IPS-NIHi11 (cell line): ENCODE data around the gene ENKD1.
A peak's percentile ranks its signal among the peaks of the same experiment; 100 is the strongest.

ENCODE experiments used
- DNase-seq: peaks from one replicate; pipeline ENCODE4 v3.0.0; 2012; ENCODE audit warnings: mixed read lengths, low spot score

The ENKD1 gene

GRCh38 chr16:67678354-67679023 is 11.9 kb upstream of the ENKD1 start:
- DNase-seq, result no peak

- no peak for DNase-seq
Measured at GRCh38 chr16:67677712-67678111, 11.2 kb upstream of the ENKD1 start.

- DNase-seq, result no peak
Measured at GRCh38 chr16:67676939-67677338, 10.4 kb upstream of the ENKD1 start.

- no peak for DNase-seq
Measured at GRCh38 chr16:67676516-67676915, 10.0 kb upstream of the ENKD1 start.

- DNase-seq, result no peak
Measured at GRCh38 chr16:67675999-67676398, 9.4 kb upstream of the ENKD1 start.

- DNase-seq, result no peak
Measured at GRCh38 chr16:67675579-67675935, 9.0 kb upstream of the ENKD1 start.

- no peak for DNase-seq
Measured at GRCh38 chr16:67674851-67675578, 8.5 kb upstream of the ENKD1 start.

- DNase-seq, result no peak
Measured at GRCh38 chr16:67673712-67674580, 7.4 kb upstream of the ENKD1 start.

GRCh38 chr16:67672739-67673662 is 6.5 kb upstream of the ENKD1 start:
- DNase-seq, result peak; percentile 81

- no peak for DNase-seq
Measured at GRCh38 chr16:67672306-67672705, 5.8 kb upstream of the ENKD1 start.

GRCh38 chr16:67669499-67670101 is 3.0 kb upstream of the ENKD1 start:
- DNase-seq, result no peak

GRCh38 chr16:67668495-67669157 is 2.1 kb upstream of the ENKD1 start:
- no peak for DNase-seq

GRCh38 chr16:67667817-67668494 is 1.4 kb upstream of the ENKD1 start:
- peak; percentile 92 for DNase-seq

GRCh38 chr16:67667453-67667816 is 885 bp upstream of the ENKD1 start:
- no peak for DNase-seq

GRCh38 chr16:67666032-67666551 is 458 bp downstream of the ENKD1 start:
- DNase-seq, result peak; percentile 74

GRCh38 chr16:67665598-67665997 is 952 bp downstream of the ENKD1 start:
- no peak for DNase-seq

GRCh38 chr16:67664871-67665270 is 1.7 kb downstream of the ENKD1 start:
- no peak for DNase-seq

GRCh38 chr16:67664258-67664657 is 2.3 kb downstream of the ENKD1 start:
- no peak for DNase-seq

- DNase-seq, result no peak
Measured at GRCh38 chr16:67663877-67664222, 2.7 kb downstream of the ENKD1 start.
